ENCODE measurements around the gene BANP. TPM values are rescaled to one million over a fixed set of nuclear protein-coding genes. Genes with fewer than 3 reads are reported as not detected.

BANP gene
- total and polyA plus RNA-seq, 2 experiments from 2014 or later: 26.7 to 27.9 TPM

- TF ChIP-seq CTCF (IDR thresholded peaks at IDR 0.05; ENCODE audit: low read depth, low read length): no peak
- Histone ChIP-seq H3K27ac (peak overlapping the region; percentile 80), H3K4me3 (no peak overlapping the region), H3K4me1 (ENCODE audit: low read depth) (peaks cover 16% of the 10 kb centered on the region), H3K36me3 (no peaks in the 10 kb centered on the region), H3K27me3 (no peaks in the 10 kb centered on the region), H3K9me3 (ENCODE audit: low read depth) (no peaks in the 10 kb centered on the region)
- DNase-seq (ENCODE audit: low read depth in 1 of 2, low spot score in 1 of 2): peak in 1 of 2 donors; percentile 16
Measured at GRCh38 chr16:88078111-88078775, 127.0 kb downstream of the BANP start.

- no peaks in the 10 kb centered on the region for H3K36me3 ChIP-seq
- H3K4me3 ChIP-seq: no peak overlapping the region
- no peak for DNase-seq (ENCODE audit: low read depth in 1 of 2, low spot score in 1 of 2)
- H3K4me1 ChIP-seq (ENCODE audit: low read depth): no peaks in the 10 kb centered on the region
- no peak for TF ChIP-seq CTCF (IDR thresholded peaks at IDR 0.05; ENCODE audit: low read depth, low read length)
- H3K27ac ChIP-seq: no peak overlapping the region
- no peaks in the 10 kb centered on the region for H3K27me3 ChIP-seq
- no peaks in the 10 kb centered on the region for H3K9me3 ChIP-seq (ENCODE audit: low read depth)
Measured at GRCh38 chr16:88083582-88083981, 132.3 kb downstream of the BANP start.

- peak in 1 of 2 donors; percentile 19 for DNase-seq (ENCODE audit: low read depth in 1 of 2, low spot score in 1 of 2)
- TF ChIP-seq CTCF (IDR thresholded peaks at IDR 0.05; ENCODE audit: low read depth, low read length): no peak
- H3K4me1 ChIP-seq (ENCODE audit: low read depth): no peaks in the 10 kb centered on the region
- no peaks in the 10 kb centered on the region for H3K36me3 ChIP-seq
- H3K4me3 ChIP-seq: no peak overlapping the region
- no peak overlapping the region for H3K27ac ChIP-seq
- no peaks in the 10 kb centered on the region for H3K9me3 ChIP-seq (ENCODE audit: low read depth)
- H3K27me3 ChIP-seq: no peaks in the 10 kb centered on the region
Measured at GRCh38 chr16:88084881-88085280, 133.6 kb downstream of the BANP start.

- Histone ChIP-seq H3K9me3 (ENCODE audit: low read depth) (no peaks in the 10 kb centered on the region), H3K4me3 (no peak overlapping the region), H3K36me3 (no peaks in the 10 kb centered on the region), H3K27ac (no peak overlapping the region), H3K4me1 (ENCODE audit: low read depth) (no peaks in the 10 kb centered on the region), H3K27me3 (no peaks in the 10 kb centered on the region)
- TF ChIP-seq CTCF (IDR thresholded peaks at IDR 0.05; ENCODE audit: low read depth, low read length): no peak
- DNase-seq (ENCODE audit: low read depth in 1 of 2, low spot score in 1 of 2): no peak
Measured at GRCh38 chr16:88086571-88087516, 135.6 kb downstream of the BANP start.

GRCh38 chr16:88087517-88087877, 136.3 kb downstream of the BANP start:
- no peaks in the 10 kb centered on the region for H3K4me1 ChIP-seq (ENCODE audit: low read depth)

More at GRCh38 chr16:88087517-88087877, 136.3 kb downstream of the BANP start:
- no peak for TF ChIP-seq CTCF (IDR thresholded peaks at IDR 0.05; ENCODE audit: low read depth, low read length)
- Histone ChIP-seq H3K36me3 (no peaks in the 10 kb centered on the region), H3K27me3 (no peaks in the 10 kb centered on the region), H3K9me3 (ENCODE audit: low read depth) (no peaks in the 10 kb centered on the region), H3K4me3 (no peak overlapping the region), H3K27ac (no peak overlapping the region)
- no peak for DNase-seq (ENCODE audit: low read depth in 1 of 2, low spot score in 1 of 2)

All from cardiac muscle cell (in vitro differentiated cells and primary cell).